Measurements from ENCODE around the gene MDN1. TPM values are rescaled to one million over a fixed set of nuclear protein-coding genes. Genes with fewer than 3 reads are reported as not detected.
A peak's percentile ranks its signal among the peaks of the same experiment; 100 is the strongest.
"Not testable (repeated sequence)": the region's sequence is repeated elsewhere in the genome, so short reads cannot be mapped to it uniquely, and the experiment has no call there.

The MDN1 gene
- polyA plus RNA-seq, 3 donors from 2014 or later, result 2.6 to 9.3 (median 3.1) TPM

- Mint-ChIP-seq H3K36me3 (peaks cover 10 to 25% (median 11%) of the 10 kb centered on the region in 3 donors), H3K27ac (no peak overlapping the region), H3K27me3 (ENCODE audit: low read depth in 3 of 3) (no peaks in the 10 kb centered on the region), H3K9me3 (no peaks in the 10 kb centered on the region), H3K4me3 (no peak overlapping the region), H3K4me1 (peaks cover 26 to 27% of the 10 kb centered on the region in 2 donors)
- no peak for DNase-seq
These were observed 22.3 kb downstream of the MDN1 start for GRCh38 chr6:89797317-89797716.

GRCh38 chr6:89794324-89794723 lies 25.3 kb downstream of the MDN1 start:
- Mint-ChIP-seq H3K27me3 (ENCODE audit: low read depth in 3 of 3) (no peaks in the 10 kb centered on the region), H3K27ac (peak overlapping the region; percentile 34 to 88 (median 68)), H3K36me3 (peaks cover 13 to 32% (median 16%) of the 10 kb centered on the region in 3 donors), H3K4me1 (peaks cover 26 to 27% of the 10 kb centered on the region in 2 donors), H3K4me3 (peak overlapping the region; percentile 31 to 80 (median 63)), H3K9me3 (no peaks in the 10 kb centered on the region)
- peak; percentile 13 to 25 (median 22) for DNase-seq

- peak overlapping the region in 4 of 6 donors; percentile 12 to 88 (median 68) for H3K27ac Mint-ChIP-seq
- no peaks in the 10 kb centered on the region for H3K9me3 Mint-ChIP-seq
- peaks cover 14 to 35% (median 20%) of the 10 kb centered on the region in 3 donors for H3K36me3 Mint-ChIP-seq
- peak overlapping the region in 1 of 5 donors; percentile 30 for H3K4me3 Mint-ChIP-seq
- DNase-seq, result no peak
- H3K27me3 Mint-ChIP-seq (ENCODE audit: low read depth in 3 of 3), result no peaks in the 10 kb centered on the region
- peaks cover 26 to 27% of the 10 kb centered on the region in 2 donors for H3K4me1 Mint-ChIP-seq
These were observed 26.0 kb downstream of the MDN1 start for GRCh38 chr6:89793586-89793985.

GRCh38 chr6:89792881-89793280 lies 26.7 kb downstream of the MDN1 start:
- Mint-ChIP-seq H3K27ac (peak overlapping the region in 3 of 6 donors; percentile 2 to 48 (median 40)), H3K9me3 (no peaks in the 10 kb centered on the region), H3K27me3 (ENCODE audit: low read depth in 3 of 3) (no peaks in the 10 kb centered on the region), H3K4me3 (peak overlapping the region in 2 of 5 donors; percentile 22 to 35), H3K36me3 (peaks cover 20 to 35% (median 21%) of the 10 kb centered on the region in 3 donors), H3K4me1 (peaks cover 26 to 27% of the 10 kb centered on the region in 2 donors)
- DNase-seq, result peak in 1 of 3 donors; percentile 4

GRCh38 chr6:89790403-89790802 lies 29.2 kb downstream of the MDN1 start:
- H3K4me3 Mint-ChIP-seq, result no peak overlapping the region

GRCh38 chr6:89789980-89790379 lies 29.6 kb downstream of the MDN1 start:
- H3K4me3 Mint-ChIP-seq, result no peak overlapping the region
- no peak for DNase-seq
- H3K4me1 Mint-ChIP-seq, result peaks cover 21 to 22% of the 10 kb centered on the region in 2 donors
- H3K27ac Mint-ChIP-seq, result no peak overlapping the region
- no peaks in the 10 kb centered on the region for H3K9me3 Mint-ChIP-seq
- H3K36me3 Mint-ChIP-seq, result peaks cover 24 to 45% (median 31%) of the 10 kb centered on the region in 3 donors
- no peaks in the 10 kb centered on the region for H3K27me3 Mint-ChIP-seq (ENCODE audit: low read depth in 3 of 3)

More at GRCh38 chr6:89790403-89790802, 29.2 kb downstream of the MDN1 start:
- no peak overlapping the region for H3K27ac Mint-ChIP-seq
- DNase-seq, result no peak
- H3K9me3 Mint-ChIP-seq, result no peaks in the 10 kb centered on the region
- H3K36me3 Mint-ChIP-seq, result peaks cover 26 to 44% (median 27%) of the 10 kb centered on the region in 3 donors
- peaks cover 25 to 27% of the 10 kb centered on the region in 2 donors for H3K4me1 Mint-ChIP-seq
- H3K27me3 Mint-ChIP-seq (ENCODE audit: low read depth in 3 of 3), result no peaks in the 10 kb centered on the region

GRCh38 chr6:89787660-89788328 lies 31.8 kb downstream of the MDN1 start:
- no peak for DNase-seq
- Mint-ChIP-seq H3K4me1 (peaks cover 0 to under 1% of the 10 kb centered on the region in 2 donors), H3K27ac (no peak overlapping the region), H3K36me3 (peaks cover 33 to 53% (median 47%) of the 10 kb centered on the region in 3 donors), H3K4me3 (no peak overlapping the region), H3K27me3 (ENCODE audit: low read depth in 3 of 3) (no peaks in the 10 kb centered on the region), H3K9me3 (peaks cover 0 to 4% (median 0%) of the 10 kb centered on the region in 6 donors)

GRCh38 chr6:89786970-89787369 lies 32.6 kb downstream of the MDN1 start:
- no peak overlapping the region for H3K27ac Mint-ChIP-seq
- no peaks in the 10 kb centered on the region for H3K4me1 Mint-ChIP-seq
- no peak overlapping the region for H3K4me3 Mint-ChIP-seq
- H3K9me3 Mint-ChIP-seq, result peaks cover 0 to 4% (median 0%) of the 10 kb centered on the region in 6 donors
- H3K36me3 Mint-ChIP-seq, result peaks cover 35 to 58% (median 52%) of the 10 kb centered on the region in 3 donors
- no peaks in the 10 kb centered on the region for H3K27me3 Mint-ChIP-seq (ENCODE audit: low read depth in 3 of 3)
- no peak for DNase-seq

GRCh38 chr6:89784838-89785237 lies 34.8 kb downstream of the MDN1 start:
- Mint-ChIP-seq H3K36me3 (peaks cover 43 to 69% (median 63%) of the 10 kb centered on the region in 3 donors), H3K27me3 (ENCODE audit: low read depth in 3 of 3) (peaks cover 0 to 4% (median 0%) of the 10 kb centered on the region in 3 donors), H3K4me3 (no peak overlapping the region), H3K27ac (no peak overlapping the region), H3K9me3 (peaks cover 0 to 4% (median 0%) of the 10 kb centered on the region in 6 donors), H3K4me1 (no peaks in the 10 kb centered on the region)
- no peak for DNase-seq

- H3K36me3 Mint-ChIP-seq, result peaks cover 42 to 68% (median 64%) of the 10 kb centered on the region in 3 donors
- not testable (repeated sequence) for H3K27me3 Mint-ChIP-seq (ENCODE audit: low read depth in 3 of 3); DNase-seq; H3K9me3 Mint-ChIP-seq; H3K4me1 Mint-ChIP-seq; H3K4me3 Mint-ChIP-seq
- peak overlapping the region in 1 of 6 donors; percentile 27 for H3K27ac Mint-ChIP-seq
These were observed 36.3 kb downstream of the MDN1 start for GRCh38 chr6:89783293-89783692.

- no peak overlapping the region for H3K4me3 Mint-ChIP-seq
- H3K27me3 Mint-ChIP-seq (ENCODE audit: low read depth in 3 of 3), result peaks cover 0 to 4% (median 0%) of the 10 kb centered on the region in 3 donors
- no peak for DNase-seq
- H3K27ac Mint-ChIP-seq, result no peak overlapping the region
- H3K4me1 Mint-ChIP-seq, result no peaks in the 10 kb centered on the region
- peaks cover 40 to 63% (median 58%) of the 10 kb centered on the region in 3 donors for H3K36me3 Mint-ChIP-seq
- H3K9me3 Mint-ChIP-seq, result peaks cover 0 to 4% (median 0%) of the 10 kb centered on the region in 6 donors
These were observed 37.4 kb downstream of the MDN1 start for GRCh38 chr6:89782222-89782621.

GRCh38 chr6:89781070-89782034 lies 38.2 kb downstream of the MDN1 start:
- no peak overlapping the region for H3K27ac Mint-ChIP-seq
- H3K27me3 Mint-ChIP-seq (ENCODE audit: low read depth in 3 of 3), result peaks cover 0 to 4% (median 0%) of the 10 kb centered on the region in 3 donors
- H3K9me3 Mint-ChIP-seq, result peaks cover 0 to 4% (median 0%) of the 10 kb centered on the region in 6 donors
- no peak overlapping the region for H3K4me3 Mint-ChIP-seq
- no peak for DNase-seq
- H3K4me1 Mint-ChIP-seq, result no peaks in the 10 kb centered on the region
- peaks cover 38 to 59% (median 58%) of the 10 kb centered on the region in 3 donors for H3K36me3 Mint-ChIP-seq

GRCh38 chr6:89777455-89777854 lies 42.1 kb downstream of the MDN1 start:
- peaks cover 39 to 47% (median 40%) of the 10 kb centered on the region in 3 donors for H3K36me3 Mint-ChIP-seq
- H3K4me1 Mint-ChIP-seq, result no peaks in the 10 kb centered on the region
- no peak for DNase-seq
- H3K4me3 Mint-ChIP-seq, result no peak overlapping the region
- peaks cover 0 to 4% (median 0%) of the 10 kb centered on the region in 3 donors for H3K27me3 Mint-ChIP-seq (ENCODE audit: low read depth in 3 of 3)
- H3K27ac Mint-ChIP-seq, result no peak overlapping the region
- H3K9me3 Mint-ChIP-seq, result no peaks in the 10 kb centered on the region

All from immature natural killer cell (primary cell).